BJ (cell line): Measurements from ENCODE around the gene NFKBIB. TPM values are rescaled to one million over a fixed set of nuclear protein-coding genes. Genes with fewer than 3 reads are reported as not detected.

Experiments used
- CTCF ChIA-PET: fragments of 350-600 bp; formaldehyde crosslinking; extraction: SDS; loops from one replicate; lab custom pipeline; 2021; ENCODE audit warnings: antibody characterized with exemption, inconsistent platforms; lab: Yijun Ruan, JAX
- POLR2A ChIA-PET: fragments of 300-600 bp; sonication (Branson Sonifier 250); formaldehyde crosslinking; extraction: SDS; loops from one replicate; lab custom pipeline; 2021; ENCODE audit warnings: antibody characterized with exemption; lab: Charles Lee
- DNase-seq: peaks from one replicate; pipeline ENCODE4 v3.0.0-alpha.2; 2011; ENCODE audit warnings: low read depth
- H3K27me3 ChIP-seq: 2 replicates; pipeline ENCODE4 v1.6.0; 2011; ENCODE audit warnings: low read length; ENCODE audit not compliant: control insufficient read depth, insufficient read depth
- H3K36me3 ChIP-seq: 2 replicates; pipeline ENCODE4 v1.5.1; 2011; ENCODE audit warnings: low read length; ENCODE audit not compliant: control insufficient read depth, insufficient read depth
- H3K4me3 ChIP-seq: 2 replicates; pipeline ENCODE4 v1.5.1; 2011; ENCODE audit warnings: low read depth, mild to moderate bottlenecking, control low read depth, low read length
- CTCF ChIP-seq: IDR thresholded peaks from 2 replicates; pipeline ENCODE4 v1.5.1; 2011; ENCODE audit warnings: low read depth, mild to moderate bottlenecking, control low read depth, inconsistent platforms, low read length, moderate library complexity; ENCODE audit not compliant: insufficient read depth
- polyA plus RNA-seq: library from polyadenylated mRNA; depleted of rRNA; stranded (reverse); fragments of >200 nt; gene quantifications from 2 replicates; pipeline ENCODE4 v1.2.3, GENCODE V29; 2011

Gene NFKBIB
- polyA plus RNA-seq, 1 experiment: 20.6 TPM

- CTCF ChIA-PET: interaction anchor here (0.8 kb wide), 1 partner anchor 9 kb away, joined by 3 read pairs; no protein-coding TSS in a partner anchor
- DNase-seq: no peak
- TF ChIP-seq CTCF: no peak
- no peak overlapping the region for H3K4me3 ChIP-seq
- H3K36me3 ChIP-seq: peaks cover 6% of the 10 kb centered on the region
- H3K27me3 ChIP-seq: no peaks in the 10 kb centered on the region
- POLR2A ChIA-PET: no interaction called here
These were observed 24.6 kb downstream of the NFKBIB start for GRCh38 chr19:38924388-38924787.

- Histone ChIP-seq H3K27me3 (no peaks in the 10 kb centered on the region), H3K4me3 (no peak overlapping the region), H3K36me3 (peaks cover 8% of the 10 kb centered on the region)
- DNase-seq: no peak
- TF ChIP-seq CTCF: no peak
- ChIA-PET CTCF (interaction anchor here (1.6 kb wide), 1 partner anchor 9 kb away, joined by 5 read pairs; no protein-coding TSS in a partner anchor), POLR2A (no interaction called here)
These were observed 28.7 kb downstream of the NFKBIB start for GRCh38 chr19:38928391-38929001.

- DNase-seq: peak; percentile 52
- Histone ChIP-seq H3K36me3 (peaks cover 7% of the 10 kb centered on the region), H3K27me3 (no peaks in the 10 kb centered on the region), H3K4me3 (peak within 1 kb of the TSS; percentile 88)
- peak; percentile 100 for TF ChIP-seq CTCF
- ChIA-PET CTCF (interaction anchor here (0.6 to 3.3 kb wide), 49 partner anchors 9 to 556 kb away, joined by 3 to 18 read pairs (median 4); partner anchors contain the start of genes EIF3K, FAM98C, NFKBIB and PSMD8), POLR2A (interaction anchor here (1.4 kb wide), 1 partner anchor 412 kb away, joined by 6 read pairs; the partner anchor contains the start of gene SAMD4B)
These were observed 30.4 kb downstream of the NFKBIB start, which contains the start of gene SARS2 for GRCh38 chr19:38929929-38930775. TSS of gene SARS2 (minus strand) at chr19:38930763. CDS start at chr19:38930736, 27 bp downstream.

GRCh38 chr19:38930776-38931520 lies 31.2 kb downstream of the NFKBIB start, which contains the start of gene MRPS12:
TSS of gene MRPS12 (plus strand) at chr19:38930944. CDS start at chr19:38931295, 351 bp downstream.
- DNase-seq: peak; percentile 95
- Histone ChIP-seq H3K27me3 (no peaks in the 10 kb centered on the region), H3K4me3 (peak within 1 kb of the TSS; percentile 88), H3K36me3 (peaks cover 5% of the 10 kb centered on the region)
- TF ChIP-seq CTCF: no peak
- CTCF ChIA-PET: interaction anchor here (0.6 to 3.3 kb wide), 48 partner anchors 9 to 557 kb away, joined by 3 to 18 read pairs (median 4); partner anchors contain the start of genes EIF3K, FAM98C, NFKBIB and PSMD8
- POLR2A ChIA-PET: interaction anchor here (0.6 to 1.4 kb wide), 2 partner anchors 411 to 595 kb away, joined by 5 to 6 read pairs; partner anchors contain the start of genes CATSPERG and SAMD4B
